Neural cell (in vitro differentiated cells): ENCODE data around the gene SPATA2L. TPM values are rescaled to one million over a fixed set of nuclear protein-coding genes. Genes with fewer than 3 reads are reported as not detected.
"Not testable (repeated sequence)": the region's sequence is repeated elsewhere in the genome, so short reads cannot be mapped to it uniquely, and the experiment has no call there.

Experiments used
- H2AFZ ChIP-seq: fragments of 200-600, 300-800 bp; sonication (generic), shearing (Covaris generic); 2 replicates; pipeline ENCODE4 v1.6.0; 2014; ENCODE audit warnings: low read depth, mild to moderate bottlenecking, antibody characterized with exemption, low read length, moderate library complexity
- H3F3A ChIP-seq: fragments of 200-600 bp; shearing (Covaris generic); 2 replicates; pipeline ENCODE4 v1.6.1; 2016; ENCODE audit warnings: mild to moderate bottlenecking, moderate library complexity, mixed read lengths, antibody characterized with exemption, low read length; ENCODE audit not compliant: insufficient read depth, poor library complexity, severe bottlenecking
- H3K27ac ChIP-seq: fragments of 200-600, 300-800 bp; sonication (generic), shearing (Covaris generic); 2 replicates; pipeline ENCODE4 v1.5.1; 2014; ENCODE audit warnings: mild to moderate bottlenecking, low read length, moderate library complexity
- H3K27me3 ChIP-seq: fragments of 300-800, 200-600 bp; sonication (generic), shearing (Covaris generic); 2 replicates; pipeline ENCODE4 v1.6.0; 2014; ENCODE audit warnings: mild to moderate bottlenecking, low read depth, low read length, moderate library complexity; ENCODE audit not compliant: insufficient read depth
- H3K36me3 ChIP-seq: fragments of 300-800, 200-600 bp; sonication (generic), shearing (Covaris generic); 2 replicates; pipeline ENCODE4 v1.5.1; 2014; ENCODE audit warnings: mild to moderate bottlenecking, antibody characterized with exemption, low read length, moderate library complexity; ENCODE audit not compliant: insufficient read depth
- H3K4me2 ChIP-seq: fragments of 300-800, 200-600 bp; sonication (generic), shearing (Covaris generic); 2 replicates; pipeline ENCODE4 v1.6.0; 2014; ENCODE audit warnings: mild to moderate bottlenecking, low read length
- H3K4me3 ChIP-seq: fragments of 300-800, 200-600 bp; sonication (generic), shearing (Covaris generic); 2 replicates; pipeline ENCODE4 v1.5.1; 2014; ENCODE audit warnings: mild to moderate bottlenecking, low read length, moderate library complexity
- H3K79me2 ChIP-seq: fragments of 200-600 bp; shearing (Covaris generic); replicated peaks from 2 replicates; pipeline ENCODE4 v1.6.0; 2014; ENCODE audit warnings: mild to moderate bottlenecking, low read length, moderate library complexity; ENCODE audit not compliant: insufficient read depth
- H3K9ac ChIP-seq: fragments of 300-800, 200-600 bp; sonication (generic), shearing (Covaris generic); 2 replicates; pipeline ENCODE4 v1.6.1; 2016; ENCODE audit warnings: mild to moderate bottlenecking, low read length, mixed read lengths
- H3K9me2 ChIP-seq: fragments of 200-600 bp; shearing (Covaris generic); 2 replicates; pipeline ENCODE4 v1.6.1; 2016; ENCODE audit warnings: mild to moderate bottlenecking, low read length, mixed read lengths; ENCODE audit not compliant: insufficient read depth
- H3K9me3 ChIP-seq: fragments of 200-600, 300-800 bp; sonication (generic), shearing (Covaris generic); 2 replicates; pipeline ENCODE4 v1.6.1; 2016; ENCODE audit warnings: mild to moderate bottlenecking, mixed run types, low read length, moderate library complexity, mixed read lengths
- H4K20me1 ChIP-seq: fragments of 200-600 bp; shearing (Covaris generic); 2 replicates; pipeline ENCODE4 v1.6.1; 2016; ENCODE audit warnings: mild to moderate bottlenecking, mixed run types; ENCODE audit not compliant: insufficient read depth
- EP300 ChIP-seq: fragments of 450-650 bp; conservative IDR thresholded peaks from 2 replicates; pipeline ENCODE4 v1.6.1; 2014; ENCODE audit warnings: antibody characterized with exemption, mild to moderate bottlenecking, moderate library complexity; ENCODE audit not compliant: poor library complexity, severe bottlenecking
- EZH2 ChIP-seq: fragments of 200-600, 300-800 bp; shearing (Covaris generic), sonication (generic); IDR thresholded peaks from 2 replicates; pipeline ENCODE4 v1.6.1; 2014; ENCODE audit warnings: antibody characterized with exemption, low read length, borderline replicate concordance, mild to moderate bottlenecking; ENCODE audit not compliant: insufficient read depth, poor library complexity, severe bottlenecking
- MXI1 ChIP-seq: fragments of 450-650 bp; conservative IDR thresholded peaks from 2 replicates; pipeline ENCODE4 v1.6.1; 2014; ENCODE audit warnings: antibody characterized with exemption, mild to moderate bottlenecking; ENCODE audit not compliant: poor library complexity, severe bottlenecking
- POLR2AphosphoS5 ChIP-seq: IDR thresholded peaks from 2 replicates; pipeline ENCODE4 v1.6.1; 2012
- RAD21 ChIP-seq: fragments of 450-650 bp; conservative IDR thresholded peaks from 2 replicates; pipeline ENCODE4 v1.6.1; 2014; ENCODE audit warnings: antibody characterized with exemption, mild to moderate bottlenecking, moderate library complexity
- SMC3 ChIP-seq: fragments of 450-650 bp; conservative IDR thresholded peaks from 2 replicates; pipeline ENCODE4 v1.6.1; 2014; ENCODE audit warnings: antibody characterized with exemption, mild to moderate bottlenecking, moderate library complexity; ENCODE audit not compliant: poor library complexity
- TAF1 ChIP-seq: IDR thresholded peaks from 2 replicates; pipeline ENCODE4 v1.6.1; 2012; ENCODE audit warnings: low read depth
- polyA plus RNA-seq: library from polyadenylated mRNA; depleted of rRNA; stranded (reverse); fragments of >200 nt; gene quantifications from 2 replicates; pipeline ENCODE4 v1.2.3, GENCODE V29; 2014
- TF ChIP-seq, protein P1 (sequence below): IDR thresholded peaks from 2 replicates; pipeline ENCODE4 v1.6.1; 2012; ENCODE audit warnings: borderline replicate concordance
- TF ChIP-seq, protein P2 (sequence below): fragments of 450-650 bp; IDR thresholded peaks from 2 replicates; pipeline ENCODE4 v1.5.1; 2014; ENCODE audit warnings: antibody characterized with exemption, mild to moderate bottlenecking, moderate library complexity; ENCODE audit not compliant: poor library complexity, severe bottlenecking

Gene SPATA2L
- polyA plus RNA-seq, 1 donor from 2014 or later, result 39.1 TPM

DNA sequence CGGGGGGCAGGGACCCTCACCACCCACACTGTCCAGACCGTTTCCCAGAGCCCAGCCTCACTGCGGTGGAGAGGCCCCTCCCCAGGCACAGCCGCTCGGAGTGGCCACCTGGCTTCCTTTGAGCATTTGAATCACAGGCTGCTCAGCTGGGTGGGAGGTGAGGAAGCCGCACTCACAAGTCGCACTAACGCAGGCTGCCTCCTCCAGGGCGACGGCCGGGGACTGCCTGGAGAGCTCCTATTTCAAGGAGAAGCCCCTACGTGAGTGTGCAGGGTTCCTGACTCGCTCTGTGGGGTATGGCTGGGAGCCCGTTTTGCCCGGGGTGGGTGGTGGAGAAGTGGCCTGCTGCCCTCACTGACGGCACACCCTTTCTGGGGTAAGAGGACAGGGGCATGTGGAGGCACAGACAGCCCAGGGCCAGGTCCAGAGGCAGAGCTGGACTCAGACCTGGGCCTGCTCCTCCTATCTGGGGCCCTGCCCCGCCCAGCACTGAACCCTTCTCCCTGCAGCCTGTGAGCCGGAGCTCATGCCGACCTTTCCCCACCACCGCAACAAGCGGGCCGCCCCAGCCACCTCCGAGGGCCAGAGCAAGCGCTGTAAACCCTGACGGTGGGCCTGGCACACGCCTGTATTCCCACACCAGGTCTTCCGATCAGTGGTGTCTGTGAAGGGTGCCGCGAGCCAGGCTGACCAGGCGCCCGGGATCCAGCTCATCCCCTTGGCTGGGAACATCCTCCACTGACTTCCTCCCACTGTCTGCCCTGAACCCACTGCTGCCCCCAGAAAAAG is 6.2 kb downstream of the SPATA2L start:
- H3K27me3 ChIP-seq, result no peaks in the 10 kb centered on the region
- no peaks in the 10 kb centered on the region for H4K20me1 ChIP-seq
- H3K36me3 ChIP-seq, result no peaks in the 10 kb centered on the region
- TF ChIP-seq, protein P1, sequence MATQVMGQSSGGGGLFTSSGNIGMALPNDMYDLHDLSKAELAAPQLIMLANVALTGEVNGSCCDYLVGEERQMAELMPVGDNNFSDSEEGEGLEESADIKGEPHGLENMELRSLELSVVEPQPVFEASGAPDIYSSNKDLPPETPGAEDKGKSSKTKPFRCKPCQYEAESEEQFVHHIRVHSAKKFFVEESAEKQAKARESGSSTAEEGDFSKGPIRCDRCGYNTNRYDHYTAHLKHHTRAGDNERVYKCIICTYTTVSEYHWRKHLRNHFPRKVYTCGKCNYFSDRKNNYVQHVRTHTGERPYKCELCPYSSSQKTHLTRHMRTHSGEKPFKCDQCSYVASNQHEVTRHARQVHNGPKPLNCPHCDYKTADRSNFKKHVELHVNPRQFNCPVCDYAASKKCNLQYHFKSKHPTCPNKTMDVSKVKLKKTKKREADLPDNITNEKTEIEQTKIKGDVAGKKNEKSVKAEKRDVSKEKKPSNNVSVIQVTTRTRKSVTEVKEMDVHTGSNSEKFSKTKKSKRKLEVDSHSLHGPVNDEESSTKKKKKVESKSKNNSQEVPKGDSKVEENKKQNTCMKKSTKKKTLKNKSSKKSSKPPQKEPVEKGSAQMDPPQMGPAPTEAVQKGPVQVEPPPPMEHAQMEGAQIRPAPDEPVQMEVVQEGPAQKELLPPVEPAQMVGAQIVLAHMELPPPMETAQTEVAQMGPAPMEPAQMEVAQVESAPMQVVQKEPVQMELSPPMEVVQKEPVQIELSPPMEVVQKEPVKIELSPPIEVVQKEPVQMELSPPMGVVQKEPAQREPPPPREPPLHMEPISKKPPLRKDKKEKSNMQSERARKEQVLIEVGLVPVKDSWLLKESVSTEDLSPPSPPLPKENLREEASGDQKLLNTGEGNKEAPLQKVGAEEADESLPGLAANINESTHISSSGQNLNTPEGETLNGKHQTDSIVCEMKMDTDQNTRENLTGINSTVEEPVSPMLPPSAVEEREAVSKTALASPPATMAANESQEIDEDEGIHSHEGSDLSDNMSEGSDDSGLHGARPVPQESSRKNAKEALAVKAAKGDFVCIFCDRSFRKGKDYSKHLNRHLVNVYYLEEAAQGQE, result no peak
- TF ChIP-seq TAF1 (no peak), SMC3 (no peak), EP300 (no peak), POLR2AphosphoS5 (no peak), MXI1 (no peak), EZH2 (no peak), RAD21 (no peak)
- TF ChIP-seq, protein P2, sequence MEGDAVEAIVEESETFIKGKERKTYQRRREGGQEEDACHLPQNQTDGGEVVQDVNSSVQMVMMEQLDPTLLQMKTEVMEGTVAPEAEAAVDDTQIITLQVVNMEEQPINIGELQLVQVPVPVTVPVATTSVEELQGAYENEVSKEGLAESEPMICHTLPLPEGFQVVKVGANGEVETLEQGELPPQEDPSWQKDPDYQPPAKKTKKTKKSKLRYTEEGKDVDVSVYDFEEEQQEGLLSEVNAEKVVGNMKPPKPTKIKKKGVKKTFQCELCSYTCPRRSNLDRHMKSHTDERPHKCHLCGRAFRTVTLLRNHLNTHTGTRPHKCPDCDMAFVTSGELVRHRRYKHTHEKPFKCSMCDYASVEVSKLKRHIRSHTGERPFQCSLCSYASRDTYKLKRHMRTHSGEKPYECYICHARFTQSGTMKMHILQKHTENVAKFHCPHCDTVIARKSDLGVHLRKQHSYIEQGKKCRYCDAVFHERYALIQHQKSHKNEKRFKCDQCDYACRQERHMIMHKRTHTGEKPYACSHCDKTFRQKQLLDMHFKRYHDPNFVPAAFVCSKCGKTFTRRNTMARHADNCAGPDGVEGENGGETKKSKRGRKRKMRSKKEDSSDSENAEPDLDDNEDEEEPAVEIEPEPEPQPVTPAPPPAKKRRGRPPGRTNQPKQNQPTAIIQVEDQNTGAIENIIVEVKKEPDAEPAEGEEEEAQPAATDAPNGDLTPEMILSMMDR, result no peak
- H3K9me2 ChIP-seq, result no peaks in the 10 kb centered on the region
- no peak overlapping the region for H3K4me3 ChIP-seq
- no peak overlapping the region for H2AFZ ChIP-seq
- H3K9ac ChIP-seq, result no peak overlapping the region
- H3K4me2 ChIP-seq, result no peak overlapping the region
- no peaks in the 10 kb centered on the region for H3K9me3 ChIP-seq
- no peak overlapping the region for H3K27ac ChIP-seq
- no peaks in the 10 kb centered on the region for H3K79me2 ChIP-seq
- H3F3A ChIP-seq, result no peaks in the 10 kb centered on the region

DNA sequence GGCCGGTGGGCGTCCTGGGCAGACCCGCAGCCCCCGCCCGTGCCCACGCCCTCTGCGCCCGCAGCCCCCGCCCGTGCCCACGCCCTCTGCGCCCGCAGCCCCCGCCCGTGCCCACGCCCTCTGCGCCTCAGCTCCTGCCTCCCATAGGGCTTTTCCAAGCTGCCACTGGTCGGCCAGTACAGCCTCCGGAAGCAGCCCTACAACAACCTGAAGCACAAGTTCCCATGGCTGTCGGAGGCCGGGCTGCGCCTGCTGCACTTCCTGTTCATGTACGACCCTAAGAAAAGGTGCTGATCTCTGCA is 6.8 kb downstream of the SPATA2L start:
- not testable (repeated sequence) for H3K27me3 ChIP-seq, H3K79me2 ChIP-seq, H3K9me2 ChIP-seq

More for the DNA sequence above, 6.8 kb downstream of the SPATA2L start:
- H3K36me3 ChIP-seq, H2AFZ ChIP-seq, H3K9me3 ChIP-seq, H3K27ac ChIP-seq, H4K20me1 ChIP-seq, H3K9ac ChIP-seq, H3K4me3 ChIP-seq, H3F3A ChIP-seq, H3K4me2 ChIP-seq: not testable (repeated sequence)
